HepG2 (cell line): ENCODE measurements around the gene SLTM. TPM values are rescaled to one million over a fixed set of nuclear protein-coding genes. Genes with fewer than 3 reads are reported as not detected.

Source experiments
- ATF1 ChIP-seq: IDR thresholded peaks from 2 replicates; pipeline ENCODE4 v1.6.1; 2016; ENCODE audit warnings: mild to moderate bottlenecking, control low read depth
- HNF4G ChIP-seq, 2 experiments: sonication (generic) in 1 of 2; formaldehyde crosslinking in 1 of 2; IDR thresholded peaks; 2 replicates each; pipeline versions ENCODE4 v1.4.0 to v1.6.1; 2011 to 2020; ENCODE audit warnings: borderline replicate concordance in 2 of 2, low read depth in 2 of 2, mild to moderate bottlenecking in 2 of 2, low read length in 1 of 2, missing genetic modification reagents in 1 of 2, moderate library complexity in 1 of 2
- LRRFIP1 ChIP-seq: sonication (generic); formaldehyde crosslinking; conservative IDR thresholded peaks from 2 replicates; pipeline ENCODE4 v1.4.0; 2020; ENCODE audit warnings: missing genetic modification reagents
- MTA3 ChIP-seq: sonication (generic); formaldehyde crosslinking; IDR thresholded peaks from 2 replicates; pipeline ENCODE4 v1.4.0; 2020; ENCODE audit warnings: missing genetic modification reagents
- MTF2 ChIP-seq: sonication (generic); formaldehyde crosslinking; IDR thresholded peaks from 2 replicates; pipeline ENCODE4 v1.5.0; 2020; ENCODE audit warnings: missing genetic modification reagents, borderline replicate concordance
- MZF1 ChIP-seq: sonication (generic); formaldehyde crosslinking; IDR thresholded peaks from 2 replicates; pipeline ENCODE4 v1.8.1; 2023; ENCODE audit warnings: mild to moderate bottlenecking, missing genetic modification reagents, borderline replicate concordance
- NONO ChIP-seq, 2 experiments: fragments of 450-650 bp in 1 of 2; sonication (generic) in 1 of 2; formaldehyde crosslinking in 1 of 2; IDR thresholded peaks in 1 of 2; conservative IDR thresholded peaks in 1 of 2; 2 replicates each; pipeline versions ENCODE4 v1.6.1 to v1.8.0; 2017 to 2022; ENCODE audit warnings: mild to moderate bottlenecking in 1 of 2, missing genetic modification reagents in 1 of 2, moderate library complexity in 1 of 2
- NR0B2 ChIP-seq: sonication (generic); formaldehyde crosslinking; IDR thresholded peaks from 2 replicates; pipeline ENCODE4 v1.4.0; 2020; ENCODE audit warnings: mild to moderate bottlenecking, missing genetic modification reagents
- RBAK ChIP-seq: sonication (generic); formaldehyde crosslinking; IDR thresholded peaks from 2 replicates; pipeline ENCODE4 v1.5.1; 2020; ENCODE audit warnings: mild to moderate bottlenecking, missing genetic modification reagents
- SIX4 ChIP-seq: sonication (generic); formaldehyde crosslinking; IDR thresholded peaks from 2 replicates; pipeline ENCODE4 v1.4.0; 2020; ENCODE audit warnings: missing genetic modification reagents
- SMAD3 ChIP-seq: sonication (generic); formaldehyde crosslinking; IDR thresholded peaks from 2 replicates; pipeline ENCODE4 v1.4.0; 2020; ENCODE audit warnings: missing genetic modification reagents
- STAT5B ChIP-seq: sonication (generic); formaldehyde crosslinking; IDR thresholded peaks from 2 replicates; pipeline ENCODE4 v1.4.0; 2020; ENCODE audit warnings: missing genetic modification reagents
- TP53 ChIP-seq: sonication (generic); formaldehyde crosslinking; conservative IDR thresholded peaks from 2 replicates; pipeline ENCODE4 v1.4.0; 2020; ENCODE audit warnings: missing genetic modification reagents
- ZMYM4 ChIP-seq: sonication (generic); formaldehyde crosslinking; IDR thresholded peaks from 2 replicates; pipeline ENCODE4 v1.8.1; 2023; ENCODE audit warnings: mild to moderate bottlenecking, missing genetic modification reagents
- ZNF3 ChIP-seq: IDR thresholded peaks from 2 replicates; pipeline ENCODE4 v1.7.0; 2017; ENCODE audit warnings: inconsistent platforms
- ZNF317 ChIP-seq: sonication (generic); formaldehyde crosslinking; IDR thresholded peaks from 2 replicates; pipeline ENCODE4 v1.5.0; 2020; ENCODE audit warnings: mild to moderate bottlenecking, missing genetic modification reagents
- ZNF484 ChIP-seq: sonication (generic); formaldehyde crosslinking; IDR thresholded peaks from 2 replicates; pipeline ENCODE4 v1.5.1; 2020; ENCODE audit warnings: mild to moderate bottlenecking, low read depth, missing genetic modification reagents, borderline replicate concordance
- ZSCAN25 ChIP-seq: sonication (generic); formaldehyde crosslinking; IDR thresholded peaks from 2 replicates; pipeline ENCODE4 v1.8.0; 2022; ENCODE audit warnings: mild to moderate bottlenecking, missing genetic modification reagents
- ZSCAN9 ChIP-seq: IDR thresholded peaks from 2 replicates; pipeline ENCODE4 v1.6.1; 2016; ENCODE audit warnings: borderline replicate concordance
- polyA plus RNA-seq, 8 experiments: library from polyadenylated mRNA; depleted of rRNA in 3 of 8; stranded (reverse) in 7 of 8; unstranded in 1 of 8; fragments of >200 nt; fragmentation: Illumina TruSeq in 4 of 8; extraction: Trizol in 4 of 8; gene quantifications; 2 replicates each; pipeline versions ENCODE4 v1.2.1 to v1.2.3, GENCODE V29; 2011 to 2016; ENCODE audit warnings: low read depth in 4 of 8, missing spikeins in 1 of 8, mixed read lengths in 1 of 8; ENCODE audit not compliant: insufficient read depth in 1 of 8
- total RNA-seq, 5 experiments: library from RNA; depleted of rRNA; stranded (reverse); fragments of >200 nt; fragmentation: Illumina TruSeq; extraction: Trizol; gene quantifications; 2 replicates each; pipeline ENCODE4 v1.2.3, GENCODE V29; 2016; ENCODE audit warnings: low read depth in 1 of 5
- TF ChIP-seq, protein P1 (sequence below): sonication (generic); formaldehyde crosslinking; IDR thresholded peaks from 2 replicates; pipeline ENCODE4 v1.4.0; 2020; ENCODE audit warnings: missing genetic modification reagents
- TF ChIP-seq, protein P2 (sequence below): sonication (generic); formaldehyde crosslinking; IDR thresholded peaks from 2 replicates; pipeline ENCODE4 v1.9.0; 2021; ENCODE audit warnings: missing genetic modification reagents, mild to moderate bottlenecking, borderline replicate concordance
- TF ChIP-seq, protein P3 (sequence below): sonication (generic); formaldehyde crosslinking; IDR thresholded peaks from 2 replicates; pipeline ENCODE4 v1.4.0; 2020; ENCODE audit warnings: low read depth, mild to moderate bottlenecking, missing genetic modification reagents

The SLTM gene
- total and polyA plus RNA-seq, 2 of the 13 experiments (the other 11 are each of a cell fraction or from before 2014, with no cell fraction given): 22.0 to 64.2 TPM

DNA sequence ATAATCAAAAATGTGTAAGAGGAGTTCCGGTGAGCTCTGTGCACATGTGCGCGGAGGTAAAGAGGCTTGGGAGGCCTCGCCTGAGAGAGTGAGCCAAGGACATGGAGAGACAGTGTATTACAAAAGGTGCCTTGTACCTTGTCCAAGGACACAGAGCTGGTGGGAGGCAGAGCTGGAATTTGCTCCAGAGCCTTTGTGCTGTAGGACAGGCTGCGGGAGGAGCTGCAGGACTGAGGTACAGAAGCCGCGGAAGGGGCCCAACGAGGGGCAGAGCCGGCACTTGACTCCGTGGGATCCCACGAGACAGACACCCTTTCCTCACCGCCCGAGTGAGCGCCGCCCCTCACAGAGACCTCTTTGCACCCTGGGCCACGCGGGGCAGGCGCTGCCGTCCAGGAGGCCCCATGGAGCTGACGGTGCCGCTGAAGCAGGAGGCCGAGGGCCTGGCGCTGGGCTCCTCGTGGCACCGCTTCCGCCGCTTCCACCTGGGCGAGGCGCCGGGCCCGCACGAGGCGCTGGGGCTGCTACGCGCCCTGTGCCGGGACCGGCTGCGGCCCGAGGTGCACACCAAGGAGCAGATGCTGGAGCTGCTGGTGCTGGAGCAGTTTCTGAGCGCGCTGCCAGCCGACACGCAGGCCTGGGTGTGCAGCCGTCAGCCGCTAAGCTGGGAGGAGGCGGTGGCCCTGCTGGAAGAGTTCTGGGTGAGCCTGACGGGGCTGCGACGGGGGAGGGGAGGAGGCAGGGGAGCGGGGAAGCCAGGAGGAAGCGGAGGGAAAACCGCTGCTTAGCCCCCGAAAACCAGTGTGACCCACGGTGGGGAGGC, 68.7 kb downstream of the SLTM start (continued):
- TF ChIP-seq ZSCAN25 (CRISPR knock-in tag): peak; percentile 57; the same call in 1 of the 2 replicates
- peak; percentile 91 for TF ChIP-seq HNF4G (IDR thresholded peaks at IDR 0.05; ENCODE audit: borderline replicate concordance, low read depth, low read length)
- TF ChIP-seq HNF4G (CRISPR knock-in tag; IDR thresholded peaks at IDR 0.05; ENCODE audit: borderline replicate concordance, low read depth): peak; percentile 63; the same call in 1 of the 2 replicates
- TF ChIP-seq ZNF3 (CRISPR knock-in tag): no peak
- peak; percentile 77; the same call in 1 of the 2 replicates for TF ChIP-seq NR0B2
- no peak for TF ChIP-seq ATF1 (CRISPR knock-in tag)
- TF ChIP-seq LRRFIP1 (CRISPR knock-in tag): no peak
- TF ChIP-seq RBAK: no peak
- no peak for TF ChIP-seq MTA3 (CRISPR knock-in tag)
- TF ChIP-seq STAT5B (CRISPR knock-in tag): no peak
- TF ChIP-seq ZSCAN9 (CRISPR knock-in tag): peak; percentile 17; the same call in 1 of the 2 replicates
- TF ChIP-seq ZNF317 (CRISPR knock-in tag): peak; percentile 82
- TF ChIP-seq MTF2 (CRISPR knock-in tag): no peak
- TF ChIP-seq ZNF484 (CRISPR knock-in tag): no peak
- 0 out of 2 replicates have a peak, but pooled peaks have one; percentile 20 for TF ChIP-seq SMAD3
- no peak for TF ChIP-seq TP53
- no peak for TF ChIP-seq MZF1 (CRISPR knock-in tag)
- TF ChIP-seq, protein P1, sequence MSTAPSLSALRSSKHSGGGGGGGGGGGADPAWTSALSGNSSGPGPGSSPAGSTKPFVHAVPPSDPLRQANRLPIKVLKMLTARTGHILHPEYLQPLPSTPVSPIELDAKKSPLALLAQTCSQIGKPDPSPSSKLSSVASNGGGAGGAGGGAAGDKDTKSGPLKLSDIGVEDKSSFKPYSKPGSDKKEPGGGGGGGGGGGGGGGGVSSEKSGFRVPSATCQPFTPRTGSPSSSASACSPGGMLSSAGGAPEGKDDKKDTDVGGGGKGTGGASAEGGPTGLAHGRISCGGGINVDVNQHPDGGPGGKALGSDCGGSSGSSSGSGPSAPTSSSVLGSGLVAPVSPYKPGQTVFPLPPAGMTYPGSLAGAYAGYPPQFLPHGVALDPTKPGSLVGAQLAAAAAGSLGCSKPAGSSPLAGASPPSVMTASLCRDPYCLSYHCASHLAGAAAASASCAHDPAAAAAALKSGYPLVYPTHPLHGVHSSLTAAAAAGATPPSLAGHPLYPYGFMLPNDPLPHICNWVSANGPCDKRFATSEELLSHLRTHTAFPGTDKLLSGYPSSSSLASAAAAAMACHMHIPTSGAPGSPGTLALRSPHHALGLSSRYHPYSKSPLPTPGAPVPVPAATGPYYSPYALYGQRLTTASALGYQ: no peak; the same call in 1 of the 2 replicates
- TF ChIP-seq NONO (IDR thresholded peaks at IDR 0.05): no peak
- TF ChIP-seq NONO (CRISPR knock-in tag; conservative IDR thresholded peaks at IDR 0.05): peak; percentile 76
- TF ChIP-seq SIX4 (CRISPR knock-in tag): no peak
- TF ChIP-seq, protein P2, sequence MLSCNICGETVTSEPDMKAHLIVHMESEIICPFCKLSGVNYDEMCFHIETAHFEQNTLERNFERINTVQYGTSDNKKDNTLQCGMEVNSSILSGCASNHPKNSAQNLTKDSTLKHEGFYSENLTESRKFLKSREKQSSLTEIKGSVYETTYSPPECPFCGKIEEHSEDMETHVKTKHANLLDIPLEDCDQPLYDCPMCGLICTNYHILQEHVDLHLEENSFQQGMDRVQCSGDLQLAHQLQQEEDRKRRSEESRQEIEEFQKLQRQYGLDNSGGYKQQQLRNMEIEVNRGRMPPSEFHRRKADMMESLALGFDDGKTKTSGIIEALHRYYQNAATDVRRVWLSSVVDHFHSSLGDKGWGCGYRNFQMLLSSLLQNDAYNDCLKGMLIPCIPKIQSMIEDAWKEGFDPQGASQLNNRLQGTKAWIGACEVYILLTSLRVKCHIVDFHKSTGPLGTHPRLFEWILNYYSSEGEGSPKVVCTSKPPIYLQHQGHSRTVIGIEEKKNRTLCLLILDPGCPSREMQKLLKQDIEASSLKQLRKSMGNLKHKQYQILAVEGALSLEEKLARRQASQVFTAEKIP (CRISPR knock-in tag): no peak
- TF ChIP-seq ZMYM4: peak; percentile 73
- TF ChIP-seq, protein P3, sequence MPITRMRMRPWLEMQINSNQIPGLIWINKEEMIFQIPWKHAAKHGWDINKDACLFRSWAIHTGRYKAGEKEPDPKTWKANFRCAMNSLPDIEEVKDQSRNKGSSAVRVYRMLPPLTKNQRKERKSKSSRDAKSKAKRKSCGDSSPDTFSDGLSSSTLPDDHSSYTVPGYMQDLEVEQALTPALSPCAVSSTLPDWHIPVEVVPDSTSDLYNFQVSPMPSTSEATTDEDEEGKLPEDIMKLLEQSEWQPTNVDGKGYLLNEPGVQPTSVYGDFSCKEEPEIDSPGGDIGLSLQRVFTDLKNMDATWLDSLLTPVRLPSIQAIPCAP: no peak
